ENCODE measurements around the gene HJURP. TPM values are rescaled to one million over a fixed set of nuclear protein-coding genes. Genes with fewer than 3 reads are reported as not detected.

The HJURP gene
- total and polyA plus RNA-seq, 9 of the 15 experiments (the other 6 are each of a cell fraction or from before 2014, with no cell fraction given), result 13.8 to 102 (median 28.3) TPM

DNA sequence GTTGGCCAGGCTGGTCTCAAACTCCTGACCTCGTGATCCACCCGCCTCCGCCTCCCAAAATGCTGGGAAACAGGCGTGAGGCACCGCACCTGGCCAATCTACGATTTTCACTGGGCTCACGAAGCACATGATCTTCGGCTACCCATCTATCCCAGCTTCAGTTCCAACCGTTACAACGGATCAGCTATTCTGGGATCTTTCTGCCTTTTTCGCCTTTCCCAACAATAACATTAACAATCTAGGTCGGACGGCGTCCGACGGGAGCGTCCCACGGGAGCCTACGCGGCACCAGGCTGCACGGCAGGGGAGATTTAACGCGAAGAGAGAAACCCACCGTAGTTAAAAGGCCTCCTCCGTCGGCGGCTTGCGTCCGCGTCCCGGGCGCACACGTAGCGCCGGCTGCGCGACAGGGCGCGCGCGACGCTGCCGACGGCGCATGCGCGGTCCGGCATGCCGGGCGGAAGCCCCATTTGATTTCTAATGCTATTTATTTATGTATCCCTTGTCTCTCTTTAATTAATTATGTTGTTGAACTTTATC lies 13.7 kb upstream of the HJURP start, which contains the start of gene MSL3B (continued):
- TF ChIP-seq ELF2 (CRISPR knock-in tag; IDR thresholded peaks at IDR 0.05) (no peak), TFAP4 (CRISPR knock-in tag; IDR thresholded peaks at IDR 0.05; ENCODE audit: borderline replicate concordance) (peak; percentile 38; the same call in 1 of the 2 replicates), ZNF24 (IDR thresholded peaks at IDR 0.05) (peak; percentile 69), CAMTA2 (CRISPR knock-in tag; conservative IDR thresholded peaks at IDR 0.05) (no peak), ATF4 (CRISPR knock-in tag; IDR thresholded peaks at IDR 0.05) (no peak), PHF20 (IDR thresholded peaks at IDR 0.05; ENCODE audit: partially characterized antibody) (peak; percentile 80), ILF3 (IDR thresholded peaks at IDR 0.05; ENCODE audit: borderline replicate concordance) (no peak), EP400 (IDR thresholded peaks at IDR 0.05) (peak; percentile 73; the same call in 1 of the 2 replicates), E4F1 (CRISPR knock-in tag; IDR thresholded peaks at IDR 0.05; ENCODE audit: borderline replicate concordance) (no peak), POLR2B (IDR thresholded peaks at IDR 0.05; ENCODE audit: low read depth, partially characterized antibody) (peak; percentile 61), ZNF217 (CRISPR knock-in tag; IDR thresholded peaks at IDR 0.05) (no peak), ZNF318 (IDR thresholded peaks at IDR 0.05; ENCODE audit: borderline replicate concordance in 1 of 2, low read depth in 1 of 2) (no peak), BRF1 (IDR thresholded peaks at IDR 0.05; ENCODE audit: borderline replicate concordance, extremely low read depth, insufficient read length) (no peak), TEAD4 (IDR thresholded peaks at IDR 0.05; ENCODE audit: low read length) (0 out of 2 replicates have a peak, but pooled peaks have one; percentile 8), TEAD4 (CRISPR knock-in tag; IDR thresholded peaks at IDR 0.05; ENCODE audit: borderline replicate concordance) (no peak), NCOA6 (IDR thresholded peaks at IDR 0.05) (peak; percentile 66; the same call in 1 of the 2 replicates), KDM1A (IDR thresholded peaks at IDR 0.05) (no peak)

Measured in K562 (cell line).